Cardiac fibroblast (primary cell): ENCODE data around the gene TCEAL9.
A peak's percentile ranks its signal among the peaks of the same experiment; 100 is the strongest.
"Not testable (repeated sequence)": the region's sequence is repeated elsewhere in the genome, so short reads cannot be mapped to it uniquely, and the experiment has no call there.

Experiments used
- DNase-seq, 2 donors: peaks; one replicate each; pipeline versions ENCODE4 v3.0.0 to v3.0.0-alpha.2; 2010; ENCODE audit warnings: low read depth in 2 of 2
- H3K4me3 ChIP-seq, 2 donors: replicated peaks in 1 of 2; 1 replicate in 1 of 2; 2 replicates in 1 of 2; pipeline ENCODE4 v1.5.1; 2011; ENCODE audit warnings: low read depth in 2 of 2, low read length in 2 of 2, mild to moderate bottlenecking in 2 of 2, moderate library complexity in 1 of 2
- TF ChIP-seq, protein P1 (sequence below): IDR thresholded peaks from one replicate; pipeline ENCODE4 v1.5.1; 2011; ENCODE audit warnings: low read depth, mild to moderate bottlenecking, low read length, inconsistent platforms

Gene TCEAL9

DNA sequence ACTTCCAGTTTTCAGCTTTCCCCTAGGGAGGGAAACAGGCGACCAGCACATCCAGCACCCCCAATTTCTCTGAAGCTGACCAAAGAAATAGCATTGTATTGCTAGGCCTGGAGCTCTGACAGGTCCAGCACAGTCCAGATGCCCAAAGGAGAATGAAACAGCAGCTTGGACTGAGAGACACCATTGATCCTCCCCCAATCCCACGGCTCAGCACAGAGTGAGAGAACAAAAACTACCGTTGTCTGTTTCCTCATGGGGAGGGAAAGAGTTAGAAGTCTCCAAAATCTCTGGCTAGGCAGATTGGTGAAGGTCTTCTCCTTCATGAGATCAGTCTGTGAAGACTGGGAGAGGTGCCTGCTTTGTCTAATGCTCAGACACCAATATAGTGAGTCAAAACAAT is 17.6 kb upstream of the TCEAL9 start:
- DNase-seq, result no peak
- TF ChIP-seq, protein P1, sequence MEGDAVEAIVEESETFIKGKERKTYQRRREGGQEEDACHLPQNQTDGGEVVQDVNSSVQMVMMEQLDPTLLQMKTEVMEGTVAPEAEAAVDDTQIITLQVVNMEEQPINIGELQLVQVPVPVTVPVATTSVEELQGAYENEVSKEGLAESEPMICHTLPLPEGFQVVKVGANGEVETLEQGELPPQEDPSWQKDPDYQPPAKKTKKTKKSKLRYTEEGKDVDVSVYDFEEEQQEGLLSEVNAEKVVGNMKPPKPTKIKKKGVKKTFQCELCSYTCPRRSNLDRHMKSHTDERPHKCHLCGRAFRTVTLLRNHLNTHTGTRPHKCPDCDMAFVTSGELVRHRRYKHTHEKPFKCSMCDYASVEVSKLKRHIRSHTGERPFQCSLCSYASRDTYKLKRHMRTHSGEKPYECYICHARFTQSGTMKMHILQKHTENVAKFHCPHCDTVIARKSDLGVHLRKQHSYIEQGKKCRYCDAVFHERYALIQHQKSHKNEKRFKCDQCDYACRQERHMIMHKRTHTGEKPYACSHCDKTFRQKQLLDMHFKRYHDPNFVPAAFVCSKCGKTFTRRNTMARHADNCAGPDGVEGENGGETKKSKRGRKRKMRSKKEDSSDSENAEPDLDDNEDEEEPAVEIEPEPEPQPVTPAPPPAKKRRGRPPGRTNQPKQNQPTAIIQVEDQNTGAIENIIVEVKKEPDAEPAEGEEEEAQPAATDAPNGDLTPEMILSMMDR, result no peak
- no peak overlapping the region for H3K4me3 ChIP-seq

DNA sequence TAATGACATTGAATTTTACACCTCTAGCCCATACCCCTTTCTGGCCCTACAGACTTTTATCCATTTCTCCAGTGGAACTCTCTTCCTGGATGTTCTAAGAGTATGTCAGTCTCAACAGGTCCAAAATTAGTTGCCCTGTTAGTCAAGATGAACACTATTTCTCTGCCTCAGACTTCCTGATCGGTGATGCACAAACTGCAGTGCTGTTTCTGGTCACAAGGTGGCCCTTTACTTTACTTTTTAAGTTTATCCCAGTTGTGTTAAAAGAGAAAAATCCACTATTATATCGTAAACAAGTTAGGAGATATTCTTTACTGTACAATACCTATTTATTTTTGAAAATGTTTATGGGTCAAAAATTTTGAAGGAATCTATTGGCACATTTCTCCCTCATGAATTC is 13.2 kb upstream of the TCEAL9 start:
- no peak overlapping the region for H3K4me3 ChIP-seq
- TF ChIP-seq, protein P1, result peak; percentile 65
- DNase-seq, result peak; percentile 66

DNA sequence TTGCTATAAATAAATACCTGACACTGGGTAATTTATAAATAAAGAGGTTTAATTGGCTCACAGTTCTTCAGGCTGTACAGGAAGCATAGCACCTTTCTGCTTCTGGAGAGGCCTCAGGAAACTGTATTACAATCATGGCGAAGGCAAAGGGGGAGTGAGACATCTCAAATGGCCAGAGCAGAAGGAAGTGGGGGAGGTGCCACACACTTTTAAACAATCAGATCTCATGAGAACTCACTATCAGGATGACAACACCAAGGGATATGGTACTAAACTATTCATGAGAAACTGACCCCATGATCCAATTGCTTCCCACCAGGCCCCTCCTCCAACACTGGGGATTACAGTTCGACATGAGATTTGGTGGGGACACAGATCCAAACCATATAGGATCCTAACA is 11.7 kb upstream of the TCEAL9 start:
- H3K4me3 ChIP-seq, result no peak overlapping the region
- DNase-seq, result no peak
- TF ChIP-seq, protein P1, result no peak

DNA sequence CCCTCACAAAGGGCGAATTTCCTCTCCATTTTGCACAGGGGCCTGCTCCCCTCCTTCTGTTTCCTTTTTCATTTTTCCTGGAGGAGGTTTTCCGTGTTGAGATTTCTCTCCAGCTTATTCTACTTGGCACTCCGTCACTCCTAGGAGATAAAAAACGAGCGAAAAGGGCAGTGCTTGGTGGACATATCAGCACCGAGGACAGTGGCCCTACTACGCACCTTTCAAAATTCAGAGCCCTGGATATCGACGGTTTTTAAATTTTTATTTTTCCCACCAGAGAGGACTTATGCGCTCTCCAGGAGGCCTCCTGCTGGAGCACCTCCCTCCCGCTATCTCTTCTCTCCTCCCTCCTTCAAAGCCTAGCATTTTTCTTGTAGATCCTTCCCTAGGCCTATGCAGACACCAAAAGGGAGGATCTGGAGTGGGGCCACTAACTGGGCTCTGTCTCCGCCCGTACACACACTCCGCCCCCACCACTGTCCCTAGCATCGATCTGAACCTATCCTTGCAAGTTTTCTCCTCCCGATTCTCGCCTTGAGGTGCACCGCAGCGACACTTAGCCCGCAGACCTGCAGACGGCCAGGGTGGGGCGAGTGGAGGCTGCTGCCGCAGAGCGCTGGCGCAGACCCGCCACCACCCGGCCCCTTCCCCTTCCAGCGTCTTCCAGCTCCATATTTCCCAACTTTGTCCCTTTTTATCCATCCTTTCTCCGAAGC is 8.5 kb upstream of the TCEAL9 start:
- TF ChIP-seq, protein P1, result no peak
- DNase-seq, result no peak
- H3K4me3 ChIP-seq, result no peak overlapping the region

DNA sequence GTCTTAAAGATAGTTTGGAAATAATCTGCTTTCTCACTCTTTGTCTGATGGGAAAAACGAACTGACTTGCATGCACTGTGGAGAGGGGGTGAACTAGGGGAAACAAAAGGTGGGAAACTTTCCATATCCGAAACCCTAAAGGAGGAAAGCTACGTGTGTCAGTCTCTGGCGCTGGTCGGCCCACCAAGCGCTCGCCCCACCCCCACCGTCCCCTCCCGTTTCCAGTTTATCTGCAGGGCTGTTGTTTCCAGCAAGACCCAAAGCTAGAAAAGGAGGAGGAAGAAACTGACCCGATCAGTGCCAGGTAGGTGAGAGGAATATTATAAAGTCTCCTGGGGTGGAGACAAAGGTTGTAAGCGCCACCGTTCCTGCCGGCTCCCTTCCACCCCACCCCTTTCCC is 552 bp downstream of the TCEAL9 start:
- TF ChIP-seq, protein P1, result no peak
- peak overlapping the region; percentile 71 to 75 for H3K4me3 ChIP-seq
- DNase-seq, result no peak

DNA sequence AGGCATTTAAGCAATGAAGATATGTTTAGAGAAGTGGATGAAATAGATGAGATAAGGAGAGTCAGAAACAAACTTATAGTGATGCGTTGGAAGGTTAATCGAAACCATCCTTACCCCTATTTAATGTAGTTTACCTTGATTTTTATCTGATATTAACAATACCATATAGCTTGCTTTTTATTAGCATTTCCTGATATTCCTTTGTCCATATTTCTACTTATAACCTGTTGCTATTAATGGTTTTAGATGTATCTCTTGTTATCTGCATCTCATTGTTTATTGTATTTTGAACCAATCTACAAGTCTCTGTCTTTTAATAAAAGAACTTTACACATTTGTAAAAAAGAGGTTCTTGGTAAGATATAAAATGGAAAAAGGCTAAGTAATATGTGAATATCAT is 1.6 kb downstream of the TCEAL9 start:
- no peak for DNase-seq
- peak overlapping the region; percentile 71 to 75 for H3K4me3 ChIP-seq
- TF ChIP-seq, protein P1, result no peak

DNA sequence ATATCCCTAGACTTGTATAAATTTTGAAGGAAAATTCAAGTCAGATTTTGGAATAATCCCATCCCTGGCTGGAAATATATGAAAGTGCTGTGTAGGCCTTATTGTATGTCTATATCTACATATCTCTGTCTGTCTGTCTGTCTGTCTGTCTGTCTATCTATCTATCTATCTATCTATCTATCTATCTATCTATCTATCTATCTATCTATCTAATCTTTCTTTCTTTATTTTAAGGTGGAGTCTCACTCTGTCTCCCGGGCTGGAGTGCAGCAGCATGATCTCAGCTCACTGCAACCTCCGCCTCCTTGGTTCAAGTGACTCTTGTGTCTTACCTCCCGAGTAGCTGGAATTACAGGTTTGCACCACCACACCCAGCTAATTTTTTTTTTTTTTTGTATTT is 3.3 kb downstream of the TCEAL9 start:
- not testable (repeated sequence) for DNase-seq, H3K4me3 ChIP-seq
